HG03469 (cell line): Measurements from ENCODE around the gene PGAP3.

Source experiments
- ATAC-seq: cut with Tn5 transposase; IDR thresholded peaks from one replicate; pipeline ENCODE4 v1.9.1; 2021; ENCODE audit warnings: mild to moderate bottlenecking, moderate library complexity, moderate number of reproducible peaks; ENCODE audit not compliant: unreplicated experiment

The PGAP3 gene

DNA sequence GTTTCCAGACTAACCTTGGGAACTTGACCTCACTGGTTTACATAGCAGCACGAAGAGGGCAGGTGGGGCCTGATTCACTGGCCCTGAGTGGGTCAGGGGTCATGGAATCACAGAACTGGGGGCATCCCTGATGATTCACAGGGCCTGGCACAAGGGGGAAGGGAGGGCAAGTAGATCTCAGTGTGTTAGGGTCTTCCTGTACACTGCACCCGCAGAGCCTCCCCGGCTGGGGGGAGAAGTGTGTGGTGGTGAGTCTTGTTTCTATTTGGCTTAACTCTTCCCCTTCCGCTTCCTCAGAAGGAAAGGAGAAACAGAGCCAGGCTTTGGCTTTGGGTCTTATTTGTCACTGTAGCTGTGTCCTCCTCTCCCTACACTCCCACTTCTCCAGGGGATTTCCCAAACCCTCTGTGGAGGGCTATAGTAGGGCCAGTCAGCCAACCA, 47.2 kb downstream of the PGAP3 start:
- ATAC-seq = no peak

DNA sequence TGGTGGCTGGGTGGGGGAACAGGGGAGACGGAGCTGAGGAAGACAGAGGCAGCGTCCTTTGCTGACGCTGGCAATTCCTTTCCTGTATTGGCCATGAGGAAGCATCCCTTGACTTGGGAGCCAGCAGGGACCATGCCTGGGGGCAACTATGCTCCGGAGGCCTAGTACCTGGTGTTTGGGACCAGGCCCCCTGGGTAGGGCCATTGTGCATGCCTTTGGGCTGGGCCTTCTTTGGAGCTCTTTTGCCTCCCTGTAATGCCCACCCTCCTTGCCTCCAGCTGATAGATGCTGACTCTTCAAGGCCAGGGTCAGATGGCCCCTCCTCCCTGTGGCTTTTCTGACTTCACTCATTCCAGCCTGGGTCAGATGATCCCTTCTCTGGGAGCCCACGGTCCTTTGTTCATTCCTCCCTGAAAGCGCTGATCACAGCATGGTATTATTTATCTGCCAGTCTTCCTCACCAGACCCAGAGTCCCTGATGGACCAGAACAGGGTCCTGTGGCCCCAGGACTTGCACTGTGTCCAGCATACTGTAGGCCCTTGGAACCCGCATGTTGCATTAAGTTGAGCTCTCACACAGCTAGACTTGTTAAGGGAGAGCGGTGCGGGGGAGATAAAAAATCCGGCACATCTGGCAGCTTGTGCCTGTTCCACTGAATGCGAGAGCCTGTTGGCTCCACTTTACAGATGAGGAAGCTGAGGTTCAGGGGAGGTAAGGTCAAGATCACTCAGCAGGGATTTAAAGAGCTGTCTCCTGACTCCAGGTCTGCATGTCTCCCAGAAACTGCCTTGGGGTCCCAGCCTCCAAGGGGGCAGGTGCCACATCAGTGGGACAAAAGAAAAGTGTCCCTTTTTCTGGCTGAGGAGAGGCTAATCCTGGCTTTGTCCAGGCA, 48.0 kb downstream of the PGAP3 start:
- ATAC-seq = no peak

DNA sequence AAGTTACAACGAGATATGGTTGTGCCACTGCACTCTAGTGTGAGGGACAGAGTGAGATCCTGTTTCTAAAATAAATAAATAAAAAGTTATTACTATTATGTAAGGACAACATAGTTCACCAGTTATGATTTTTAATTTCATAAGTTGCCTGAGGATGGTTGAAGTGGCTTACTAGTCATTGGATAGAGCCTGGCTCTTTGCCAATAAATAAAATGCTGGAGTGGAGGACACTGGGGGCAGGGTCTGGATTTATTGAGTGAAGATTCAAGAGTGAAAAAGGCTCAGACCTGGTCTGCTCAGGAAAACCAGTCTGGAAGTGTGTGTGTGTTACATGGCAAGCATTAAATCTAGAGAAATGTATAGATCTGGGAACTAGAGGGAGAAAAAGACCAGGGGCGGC, 48.8 kb downstream of the PGAP3 start:
- no peak for ATAC-seq

DNA sequence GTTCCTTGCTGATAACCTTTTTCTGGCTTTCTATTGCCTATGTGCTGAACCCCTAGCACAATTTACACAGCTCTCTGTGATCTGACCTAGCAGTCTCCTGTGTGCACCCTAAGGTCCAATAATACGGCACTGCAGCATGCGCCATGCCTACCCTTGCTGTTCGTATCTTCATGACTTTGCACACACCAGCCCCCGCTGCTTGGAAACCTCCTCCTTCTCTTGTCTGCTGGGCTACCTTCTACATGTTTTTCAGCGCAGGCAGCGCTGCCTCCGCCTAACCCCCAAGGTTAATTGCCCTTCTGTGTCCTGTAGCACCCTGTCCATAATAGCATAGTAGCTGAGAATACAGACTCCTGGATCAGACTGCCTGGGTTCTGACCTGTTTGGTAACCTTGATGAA, 49.5 kb downstream of the PGAP3 start:
- ATAC-seq = no peak

DNA sequence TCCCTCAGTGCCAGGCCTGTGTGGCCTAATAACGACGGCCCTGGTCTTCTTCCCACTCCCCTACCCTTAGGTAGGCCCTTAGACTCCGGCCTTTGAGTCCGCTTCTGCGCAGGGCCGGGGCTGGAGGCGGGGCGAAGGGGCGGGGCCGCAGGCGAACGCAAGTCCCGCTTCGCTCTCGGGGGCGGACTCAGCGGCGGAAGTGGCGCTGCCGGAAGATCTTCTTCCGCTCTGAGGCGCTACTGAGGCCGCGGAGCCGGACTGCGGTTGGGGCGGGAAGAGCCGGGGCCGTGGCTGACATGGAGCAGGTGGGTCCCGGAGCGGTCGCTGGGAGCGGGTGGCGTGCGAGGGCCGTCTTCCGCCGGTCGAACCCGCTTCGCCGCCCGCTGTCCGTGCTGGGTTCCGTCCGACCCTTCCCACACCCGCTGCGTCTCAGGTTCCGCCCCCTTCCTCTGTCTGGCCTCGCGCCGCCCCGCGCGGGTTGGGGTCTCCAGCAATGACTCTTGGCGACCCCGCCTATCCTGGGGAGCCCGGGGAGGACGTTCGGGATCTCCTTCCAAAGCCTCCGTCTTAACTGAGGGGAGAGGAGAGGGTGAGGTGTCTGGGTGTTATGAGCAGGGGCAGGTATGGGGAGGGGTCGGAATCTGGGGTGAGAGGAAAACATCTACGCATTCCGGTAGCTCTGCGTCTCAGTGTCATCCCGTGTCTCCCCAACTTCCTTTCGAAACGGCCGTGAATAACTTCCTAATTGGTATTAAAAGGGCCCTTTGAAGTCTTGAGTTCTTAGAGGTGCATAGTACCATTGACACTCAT, 50.7 kb downstream of the PGAP3 start, which contains the start of gene STARD3:
STARD3 (plus strand) TSS at position 218 of the 810 bp plus-strand sequence. CDS start 16,388 bp downstream, outside the sequence.
- ATAC-seq = peak; percentile 55

DNA sequence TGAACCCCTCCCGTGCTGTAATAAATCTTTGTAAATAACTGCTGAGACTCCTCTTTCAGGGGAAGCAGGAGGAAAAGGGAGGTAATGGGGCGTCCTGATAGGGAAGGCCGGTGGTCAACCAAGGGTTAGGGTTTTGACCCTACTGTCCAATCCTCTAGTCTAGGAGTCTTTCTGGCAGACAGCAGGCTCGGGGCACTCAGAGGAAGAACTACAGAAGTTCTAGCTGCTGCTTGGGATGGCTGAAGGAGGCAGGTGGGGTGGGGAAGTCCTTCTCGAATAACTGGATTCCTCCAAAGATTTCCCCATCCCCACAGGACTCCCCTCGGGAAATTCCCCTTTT, 51.3 kb downstream of the PGAP3 start:
- peak; percentile 14 for ATAC-seq

DNA sequence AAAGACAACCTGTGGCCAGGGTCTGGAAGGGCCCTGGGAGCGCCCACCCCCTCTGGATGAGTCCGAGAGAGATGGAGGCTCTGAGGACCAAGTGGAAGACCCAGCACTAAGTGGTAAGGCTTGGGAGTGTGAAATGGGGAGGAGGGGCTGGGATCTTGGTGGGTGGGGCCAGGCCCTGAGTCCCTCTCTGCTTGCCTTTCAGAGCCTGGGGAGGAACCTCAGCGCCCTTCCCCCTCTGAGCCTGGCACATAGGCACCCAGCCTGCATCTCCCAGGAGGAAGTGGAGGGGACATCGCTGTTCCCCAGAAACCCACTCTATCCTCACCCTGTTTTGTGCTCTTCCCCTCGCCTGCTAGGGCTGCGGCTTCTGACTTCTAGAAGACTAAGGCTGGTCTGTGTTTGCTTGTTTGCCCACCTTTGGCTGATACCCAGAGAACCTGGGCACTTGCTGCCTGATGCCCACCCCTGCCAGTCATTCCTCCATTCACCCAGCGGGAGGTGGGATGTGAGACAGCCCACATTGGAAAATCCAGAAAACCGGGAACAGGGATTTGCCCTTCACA, 52.2 kb downstream of the PGAP3 start:
- no peak for ATAC-seq

DNA sequence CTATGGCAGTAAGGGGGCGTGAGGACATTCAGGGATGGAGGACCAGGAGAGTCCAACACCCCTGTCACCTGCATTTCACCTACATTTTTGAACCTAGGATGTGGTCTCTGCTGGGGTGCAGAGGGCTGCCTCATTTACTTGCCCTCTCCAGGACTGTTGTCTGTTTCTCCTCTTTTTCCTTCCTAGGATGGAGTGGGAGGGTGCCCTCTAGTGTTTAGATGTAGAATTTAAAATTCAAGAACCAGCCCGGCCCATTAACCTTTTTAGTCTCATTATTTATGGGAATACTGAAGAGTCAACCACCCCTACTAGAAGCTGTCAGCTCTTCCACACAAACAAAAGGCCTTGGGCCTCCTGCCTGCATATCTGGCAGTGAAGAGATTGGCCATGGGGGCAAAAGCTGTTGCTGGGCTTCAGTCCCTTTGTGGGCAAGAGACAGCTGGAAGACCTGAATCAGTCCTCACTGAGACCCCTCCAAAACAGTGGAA, 53.4 kb downstream of the PGAP3 start:
- ATAC-seq = no peak

DNA sequence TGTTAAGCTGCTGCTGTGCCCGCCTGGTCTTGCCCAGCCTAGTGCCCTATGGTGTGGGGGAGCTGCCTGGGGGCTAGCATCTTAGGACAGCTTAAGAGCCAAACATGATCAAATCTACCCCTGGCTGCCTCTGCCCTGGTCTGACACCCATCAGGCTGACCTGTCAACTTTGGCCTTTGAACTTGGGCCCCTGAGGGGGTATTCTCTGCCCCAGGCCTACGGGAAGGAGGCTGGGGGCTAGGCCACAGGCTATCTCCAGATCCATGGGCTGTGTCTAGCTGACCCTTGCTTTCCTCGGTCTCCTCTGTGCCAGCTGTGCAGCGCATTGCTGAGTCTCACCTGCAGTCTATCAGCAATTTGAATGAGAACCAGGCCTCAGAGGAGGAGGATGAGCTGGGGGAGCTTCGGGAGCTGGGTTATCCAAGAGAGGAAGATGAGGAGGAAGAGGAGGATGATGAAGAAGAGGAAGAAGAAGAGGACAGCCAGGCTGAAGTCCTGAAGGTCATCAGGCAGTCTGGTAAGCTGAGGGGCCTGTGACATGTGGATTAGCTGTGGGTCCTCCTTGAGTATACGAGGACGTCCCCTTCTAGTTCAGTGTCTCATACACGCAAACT, 54.2 kb downstream of the PGAP3 start:
- no peak for ATAC-seq

DNA sequence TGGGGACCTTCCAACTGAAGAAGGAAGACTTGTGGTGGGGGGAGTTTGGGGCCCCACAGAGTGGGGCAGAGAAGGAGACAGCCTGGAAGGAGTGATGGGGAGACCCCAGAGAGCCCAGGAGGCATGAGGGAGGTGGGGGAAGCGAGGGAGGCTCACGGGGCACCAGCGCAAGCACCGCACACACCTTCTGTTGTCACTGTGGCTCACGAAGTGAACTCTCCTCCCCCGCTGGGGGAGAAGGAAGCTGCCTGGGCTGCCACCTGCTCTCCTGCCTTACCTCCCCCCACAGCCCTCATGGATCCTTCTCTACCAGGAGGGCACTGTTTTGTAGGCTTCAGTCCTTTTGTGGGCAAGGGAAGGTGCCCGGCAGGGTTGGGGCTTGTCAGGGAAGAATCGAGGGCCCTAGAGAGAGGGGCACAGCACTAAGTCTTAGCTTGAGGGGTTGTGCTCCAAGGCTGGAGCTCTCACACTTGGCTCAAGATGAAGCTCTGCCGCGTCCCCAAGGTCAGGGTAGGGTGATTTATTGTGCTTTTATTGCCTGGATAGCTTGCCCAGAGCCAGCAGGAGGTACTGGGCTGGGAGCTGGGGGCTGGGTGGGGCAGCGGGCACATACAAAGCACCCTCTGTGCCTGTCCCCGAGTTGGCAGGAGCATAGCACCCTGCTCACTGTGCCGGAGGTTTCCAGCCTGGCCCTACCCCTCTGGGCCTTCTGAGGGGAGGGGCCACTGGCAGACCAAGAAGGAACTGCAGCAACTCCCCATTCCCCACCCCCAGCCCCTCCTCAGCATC, 55.5 kb downstream of the PGAP3 start:
- ATAC-seq = no peak

DNA sequence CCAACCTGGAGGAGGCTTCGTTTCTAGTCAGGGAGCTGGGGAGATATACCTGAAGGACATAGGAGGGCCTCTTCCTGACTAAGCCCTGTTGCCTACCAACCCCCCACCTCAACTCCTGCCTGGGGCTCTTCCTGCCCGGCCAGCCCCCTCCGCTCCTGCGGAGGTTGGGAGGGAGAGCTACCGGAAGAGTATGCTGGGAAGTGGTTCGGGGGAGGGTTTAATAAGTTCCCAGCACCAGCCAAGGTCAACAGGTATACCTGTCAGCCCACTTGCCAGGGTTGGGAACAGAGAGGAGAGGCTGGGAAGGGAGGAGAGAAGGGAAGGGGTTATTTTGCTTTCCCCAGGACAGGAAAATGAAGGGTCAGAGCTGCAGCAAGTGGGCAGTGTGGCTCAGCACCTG, 56.5 kb downstream of the PGAP3 start:
- no peak for ATAC-seq

DNA sequence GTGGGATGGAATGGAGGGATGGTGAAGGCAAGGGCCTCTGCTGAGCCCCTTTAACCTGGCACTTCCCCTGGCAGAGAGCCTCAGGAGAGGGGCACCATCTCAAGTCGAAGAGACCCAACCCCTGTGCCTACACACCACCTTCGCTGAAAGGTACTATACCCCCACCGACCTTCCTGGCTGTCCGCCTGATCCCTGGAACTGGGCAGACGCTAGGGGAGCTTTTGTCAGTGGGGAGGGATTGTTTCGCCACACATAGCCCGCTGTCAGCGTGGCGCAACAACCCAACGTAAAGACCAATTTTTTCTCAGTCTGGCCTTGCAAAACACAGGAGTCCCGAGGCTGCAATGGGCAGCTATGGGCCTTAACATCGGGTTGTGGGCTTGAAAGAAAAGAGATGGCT, 58.0 kb downstream of the PGAP3 start:
- ATAC-seq = no peak

DNA sequence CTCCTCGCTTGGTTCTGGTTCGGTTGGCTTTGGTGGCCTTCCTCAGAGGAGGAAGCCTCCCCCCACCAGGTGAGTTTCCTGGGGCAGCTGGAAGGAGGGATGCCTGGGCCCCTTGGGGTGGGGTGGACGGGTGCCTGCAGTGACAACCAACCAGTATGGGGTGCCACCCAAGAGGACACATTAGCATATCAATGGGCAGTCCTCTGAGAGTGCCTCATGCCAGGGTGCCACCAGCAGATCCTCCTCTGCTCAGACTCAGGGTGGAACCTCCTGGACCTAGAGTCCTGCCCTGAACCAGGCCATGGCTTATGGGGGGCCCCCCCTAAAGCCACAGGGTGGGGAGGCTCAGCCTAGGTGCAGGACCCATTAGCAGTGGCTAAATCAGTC, 58.4 kb downstream of the PGAP3 start:
- ATAC-seq = no peak

DNA sequence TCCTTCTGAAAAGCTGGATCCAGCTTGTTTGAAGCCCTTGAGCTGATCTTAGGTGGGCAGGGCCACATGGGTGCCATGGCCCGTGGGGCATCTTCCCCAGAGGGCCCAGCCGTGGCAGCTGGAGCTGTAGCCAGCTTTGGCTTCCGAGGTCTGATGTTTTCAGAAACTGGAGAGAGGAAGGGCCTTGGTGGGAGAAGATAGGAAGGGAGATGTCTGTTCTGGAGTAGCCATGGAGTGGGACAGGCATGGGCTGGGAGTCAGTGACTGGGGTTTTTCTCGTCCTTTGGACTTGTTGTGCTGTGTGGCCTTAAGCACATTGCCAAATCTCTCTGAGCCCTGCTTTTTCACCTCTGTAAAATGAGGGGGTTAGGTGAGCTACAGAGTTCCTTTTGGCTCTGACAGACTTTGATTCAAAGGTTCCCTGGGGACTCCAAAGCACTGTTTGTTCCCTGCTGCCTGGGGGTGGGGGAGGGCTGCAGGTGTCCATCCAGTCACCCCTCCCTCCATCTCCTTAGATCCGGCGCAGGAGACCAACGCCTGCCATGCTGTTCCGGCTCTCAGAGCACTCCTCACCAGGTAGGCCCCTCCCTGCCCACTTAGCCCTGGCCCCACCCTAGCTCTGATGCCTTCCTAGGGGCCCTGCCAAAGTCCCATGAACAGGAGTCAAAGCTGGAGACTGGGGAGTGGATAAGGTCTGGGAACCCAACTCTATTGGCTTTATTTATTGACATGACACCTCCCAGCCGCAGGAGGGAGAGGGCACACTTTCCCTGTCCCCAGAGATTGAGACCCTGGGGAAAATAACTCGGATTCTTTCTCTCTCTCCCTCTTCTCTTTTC, 59.0 kb downstream of the PGAP3 start:
- no peak for ATAC-seq

DNA sequence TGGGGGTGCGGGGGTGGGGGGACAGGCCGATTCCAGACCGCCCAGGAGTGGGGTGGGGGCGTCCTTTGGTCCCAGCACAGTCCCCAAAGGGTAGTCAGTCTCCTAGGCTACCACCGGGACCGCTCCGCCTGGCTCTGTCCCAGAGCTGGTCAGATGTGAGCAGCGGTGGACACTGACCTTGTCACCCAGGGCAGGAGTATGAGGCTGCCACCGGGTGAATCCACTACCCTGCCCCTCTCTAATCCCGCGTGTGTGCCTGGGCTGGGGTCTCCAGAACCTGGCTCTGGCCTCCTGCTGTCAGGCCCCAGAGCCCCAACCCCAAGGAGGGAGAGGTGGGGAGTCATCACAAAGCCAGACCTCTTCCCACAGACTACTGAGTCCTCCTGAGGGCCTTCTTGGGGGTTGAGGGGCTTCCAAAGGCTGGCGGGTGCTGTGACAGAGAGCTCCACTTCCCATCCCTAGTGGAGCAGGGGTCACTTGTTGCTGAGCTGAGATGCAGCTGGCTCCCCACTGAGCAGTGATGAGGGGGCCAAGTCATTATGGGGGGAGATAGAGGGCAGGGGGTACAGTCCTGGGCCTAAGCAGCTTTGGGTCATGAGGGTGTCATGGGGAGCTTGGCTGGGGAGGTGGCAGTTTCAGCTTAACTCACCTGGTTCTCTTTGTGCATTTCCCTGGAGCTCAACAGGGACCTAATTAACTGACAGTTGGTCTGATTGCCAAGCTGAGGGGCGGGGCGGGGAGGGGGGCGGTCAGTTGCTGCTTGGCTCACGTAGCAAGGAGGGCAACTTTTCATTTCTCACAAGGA, 59.9 kb downstream of the PGAP3 start:
- no peak for ATAC-seq

DNA sequence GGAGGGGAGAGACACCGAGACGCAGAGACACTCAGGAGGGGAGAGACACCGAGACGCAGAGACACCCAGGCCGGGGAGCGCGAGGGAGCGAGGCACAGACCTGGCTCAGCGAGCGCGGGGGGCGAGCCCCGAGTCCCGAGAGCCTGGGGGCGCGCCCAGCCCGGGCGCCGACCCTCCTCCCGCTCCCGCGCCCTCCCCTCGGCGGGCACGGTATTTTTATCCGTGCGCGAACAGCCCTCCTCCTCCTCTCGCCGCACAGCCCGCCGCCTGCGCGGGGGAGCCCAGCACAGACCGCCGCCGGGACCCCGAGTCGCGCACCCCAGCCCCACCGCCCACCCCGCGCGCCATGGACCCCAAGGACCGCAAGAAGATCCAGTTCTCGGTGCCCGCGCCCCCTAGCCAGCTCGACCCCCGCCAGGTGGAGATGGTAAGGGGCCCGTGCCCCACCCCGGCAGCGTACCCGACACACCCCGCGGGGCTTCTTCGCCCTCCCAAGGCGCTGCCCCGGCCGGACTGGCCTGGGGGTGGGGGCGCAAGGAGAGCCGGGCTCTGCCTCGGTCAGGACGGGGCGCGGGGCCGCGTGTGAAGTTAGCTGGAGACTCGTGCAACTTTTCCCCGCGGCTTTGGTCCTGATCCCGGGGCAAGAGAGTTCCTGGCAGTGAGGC, 60.7 kb downstream of the PGAP3 start:
- no peak for ATAC-seq

DNA sequence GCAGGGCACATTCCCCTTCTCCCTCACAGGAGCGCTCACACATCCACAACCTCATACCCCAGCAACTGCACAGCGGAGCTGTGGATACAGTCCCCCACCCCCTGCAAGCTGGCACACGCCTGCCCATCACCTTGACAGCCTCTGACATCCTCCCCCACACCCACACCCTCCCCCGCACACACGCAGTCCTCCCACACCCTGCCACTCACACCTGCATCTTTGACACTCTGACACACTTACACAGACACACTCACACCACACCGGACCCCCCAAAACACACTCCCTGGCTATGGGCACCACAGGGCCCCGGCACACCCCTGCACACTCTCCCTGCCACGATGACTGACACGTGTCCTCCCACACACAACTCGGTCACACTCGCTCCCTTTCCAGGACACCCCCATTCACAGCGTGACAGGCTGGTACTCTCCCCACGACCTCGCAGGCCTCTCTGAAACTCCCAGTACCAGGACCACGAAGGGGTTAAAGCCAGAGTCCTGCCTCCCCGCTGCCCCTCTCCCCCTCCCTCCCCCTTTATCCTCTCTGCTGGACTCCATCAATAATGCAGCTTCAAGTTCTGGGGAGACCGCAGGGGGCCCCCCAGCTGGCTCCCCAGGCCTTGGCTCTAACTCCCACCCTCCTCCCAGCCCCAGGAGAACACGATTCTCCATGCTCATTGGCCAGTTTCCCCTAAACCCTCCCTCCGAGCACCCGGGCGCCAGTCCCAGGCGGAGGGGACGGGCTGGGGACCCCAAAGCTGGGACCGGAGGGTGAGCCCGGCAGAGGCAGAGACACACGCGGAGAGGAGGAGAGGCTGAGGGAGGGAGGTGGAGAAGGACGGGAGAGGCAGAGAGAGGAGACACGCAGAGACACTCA, 61.4 kb downstream of the PGAP3 start, which contains the start of gene PPP1R1B:
PPP1R1B (plus strand) TSS at position 782 of the 876 bp plus-strand sequence. CDS start 441 bp downstream, outside the sequence.
- ATAC-seq = no peak
